Measurements from ENCODE around the gene SAA4. TPM values are rescaled to one million over a fixed set of nuclear protein-coding genes. Genes with fewer than 3 reads are reported as not detected.

The SAA4 gene
- total RNA-seq, 1 experiment from 2014 or later = 0.50 TPM

GRCh38 chr11:18225913-18226312 is 10.7 kb downstream of the SAA4 start (continued):
- no peak for TF ChIP-seq RELA (CRISPR knock-in tag; IDR thresholded peaks at IDR 0.05; ENCODE audit: borderline replicate concordance)
- TF ChIP-seq, protein P1, sequence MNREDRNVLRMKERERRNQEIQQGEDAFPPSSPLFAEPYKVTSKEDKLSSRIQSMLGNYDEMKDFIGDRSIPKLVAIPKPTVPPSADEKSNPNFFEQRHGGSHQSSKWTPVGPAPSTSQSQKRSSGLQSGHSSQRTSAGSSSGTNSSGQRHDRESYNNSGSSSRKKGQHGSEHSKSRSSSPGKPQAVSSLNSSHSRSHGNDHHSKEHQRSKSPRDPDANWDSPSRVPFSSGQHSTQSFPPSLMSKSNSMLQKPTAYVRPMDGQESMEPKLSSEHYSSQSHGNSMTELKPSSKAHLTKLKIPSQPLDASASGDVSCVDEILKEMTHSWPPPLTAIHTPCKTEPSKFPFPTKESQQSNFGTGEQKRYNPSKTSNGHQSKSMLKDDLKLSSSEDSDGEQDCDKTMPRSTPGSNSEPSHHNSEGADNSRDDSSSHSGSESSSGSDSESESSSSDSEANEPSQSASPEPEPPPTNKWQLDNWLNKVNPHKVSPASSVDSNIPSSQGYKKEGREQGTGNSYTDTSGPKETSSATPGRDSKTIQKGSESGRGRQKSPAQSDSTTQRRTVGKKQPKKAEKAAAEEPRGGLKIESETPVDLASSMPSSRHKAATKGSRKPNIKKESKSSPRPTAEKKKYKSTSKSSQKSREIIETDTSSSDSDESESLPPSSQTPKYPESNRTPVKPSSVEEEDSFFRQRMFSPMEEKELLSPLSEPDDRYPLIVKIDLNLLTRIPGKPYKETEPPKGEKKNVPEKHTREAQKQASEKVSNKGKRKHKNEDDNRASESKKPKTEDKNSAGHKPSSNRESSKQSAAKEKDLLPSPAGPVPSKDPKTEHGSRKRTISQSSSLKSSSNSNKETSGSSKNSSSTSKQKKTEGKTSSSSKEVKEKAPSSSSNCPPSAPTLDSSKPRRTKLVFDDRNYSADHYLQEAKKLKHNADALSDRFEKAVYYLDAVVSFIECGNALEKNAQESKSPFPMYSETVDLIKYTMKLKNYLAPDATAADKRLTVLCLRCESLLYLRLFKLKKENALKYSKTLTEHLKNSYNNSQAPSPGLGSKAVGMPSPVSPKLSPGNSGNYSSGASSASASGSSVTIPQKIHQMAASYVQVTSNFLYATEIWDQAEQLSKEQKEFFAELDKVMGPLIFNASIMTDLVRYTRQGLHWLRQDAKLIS (CRISPR knock-in tag; IDR thresholded peaks at IDR 0.05; ENCODE audit: borderline replicate concordance) = no peak
- no peak for TF ChIP-seq NR3C1 (CRISPR knock-in tag; conservative IDR thresholded peaks at IDR 0.05; ENCODE audit: low read depth)
- no peak for TF ChIP-seq ZBTB21 (CRISPR knock-in tag; IDR thresholded peaks at IDR 0.05; ENCODE audit: borderline replicate concordance)
- TF ChIP-seq ZNF219 (CRISPR knock-in tag; IDR thresholded peaks at IDR 0.05; ENCODE audit: borderline replicate concordance) = no peak
- TF ChIP-seq ERG (CRISPR knock-in tag; IDR thresholded peaks at IDR 0.05) = no peak
- no peak for TF ChIP-seq ZNF121 (CRISPR knock-in tag; IDR thresholded peaks at IDR 0.05)
- TF ChIP-seq NFYB (CRISPR knock-in tag; conservative IDR thresholded peaks at IDR 0.05; ENCODE audit: low read depth) = no peak
- no peak for TF ChIP-seq MYBL2 (CRISPR knock-in tag; IDR thresholded peaks at IDR 0.05)
- no peak for TF ChIP-seq GABPB1 (CRISPR knock-in tag; IDR thresholded peaks at IDR 0.05)
- TF ChIP-seq, protein P2, sequence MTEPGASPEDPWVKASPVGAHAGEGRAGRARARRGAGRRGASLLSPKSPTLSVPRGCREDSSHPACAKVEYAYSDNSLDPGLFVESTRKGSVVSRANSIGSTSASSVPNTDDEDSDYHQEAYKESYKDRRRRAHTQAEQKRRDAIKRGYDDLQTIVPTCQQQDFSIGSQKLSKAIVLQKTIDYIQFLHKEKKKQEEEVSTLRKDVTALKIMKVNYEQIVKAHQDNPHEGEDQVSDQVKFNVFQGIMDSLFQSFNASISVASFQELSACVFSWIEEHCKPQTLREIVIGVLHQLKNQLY (CRISPR knock-in tag; IDR thresholded peaks at IDR 0.05) = no peak

DNA sequence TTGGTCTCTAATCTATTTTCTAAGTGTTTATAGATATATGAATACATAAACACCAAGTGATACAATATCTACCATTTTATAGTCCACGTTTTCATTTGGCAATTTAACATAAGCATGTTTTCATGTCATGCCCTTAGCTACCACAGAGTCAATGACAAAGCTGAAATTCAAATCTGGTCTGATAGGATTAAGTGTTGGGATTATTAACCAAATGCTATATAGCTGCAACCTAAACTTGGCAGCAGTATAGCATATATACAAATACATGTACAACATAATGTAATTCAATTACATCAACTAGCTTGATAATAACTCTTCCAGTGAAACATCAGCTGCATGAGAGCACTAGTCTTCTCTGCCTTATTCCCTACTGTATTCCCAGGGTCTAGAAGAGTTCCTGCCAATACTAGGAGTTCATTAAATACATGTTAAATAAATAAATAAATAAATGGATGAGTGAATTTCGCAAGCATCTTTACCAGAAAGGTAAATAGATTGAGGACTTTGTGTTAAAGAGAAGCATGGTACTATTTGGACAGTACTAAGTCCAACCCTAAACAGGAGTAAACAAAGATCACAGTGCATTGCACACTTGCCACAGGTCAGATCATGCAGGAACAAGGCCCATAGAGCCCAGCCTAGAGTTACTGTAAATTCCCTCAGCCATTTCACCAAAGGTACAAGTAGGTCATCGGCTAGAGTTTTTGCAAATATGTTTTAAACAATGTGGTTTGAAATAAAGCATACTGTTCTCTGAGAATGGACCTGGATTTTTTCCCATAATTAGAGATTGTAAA is 12.8 kb downstream of the SAA4 start:
- Mint-ChIP-seq H3K27ac (no peak overlapping the region), H3K4me1 (no peaks in the 10 kb centered on the region), H3K27me3 (ENCODE audit: low read depth) (peaks cover 4% of the 10 kb centered on the region; the same call in 1 of the 2 replicates), H3K36me3 (no peaks in the 10 kb centered on the region), H3K9me3 (peaks cover 6% of the 10 kb centered on the region), H3K4me3 (no peak overlapping the region)
- DNase-seq (ENCODE audit: low spot score) (no peak), ATAC-seq (no peak)
- TF ChIP-seq SMAD3 (CRISPR knock-in tag; IDR thresholded peaks at IDR 0.05; ENCODE audit: borderline replicate concordance) = no peak
- no peak for TF ChIP-seq RORB (CRISPR knock-in tag; IDR thresholded peaks at IDR 0.05)
- TF ChIP-seq GABPB1 (CRISPR knock-in tag; IDR thresholded peaks at IDR 0.05) = peak; percentile 76
- no peak for TF ChIP-seq NR2C2 (CRISPR knock-in tag; IDR thresholded peaks at IDR 0.05)
- TF ChIP-seq, protein P3, sequence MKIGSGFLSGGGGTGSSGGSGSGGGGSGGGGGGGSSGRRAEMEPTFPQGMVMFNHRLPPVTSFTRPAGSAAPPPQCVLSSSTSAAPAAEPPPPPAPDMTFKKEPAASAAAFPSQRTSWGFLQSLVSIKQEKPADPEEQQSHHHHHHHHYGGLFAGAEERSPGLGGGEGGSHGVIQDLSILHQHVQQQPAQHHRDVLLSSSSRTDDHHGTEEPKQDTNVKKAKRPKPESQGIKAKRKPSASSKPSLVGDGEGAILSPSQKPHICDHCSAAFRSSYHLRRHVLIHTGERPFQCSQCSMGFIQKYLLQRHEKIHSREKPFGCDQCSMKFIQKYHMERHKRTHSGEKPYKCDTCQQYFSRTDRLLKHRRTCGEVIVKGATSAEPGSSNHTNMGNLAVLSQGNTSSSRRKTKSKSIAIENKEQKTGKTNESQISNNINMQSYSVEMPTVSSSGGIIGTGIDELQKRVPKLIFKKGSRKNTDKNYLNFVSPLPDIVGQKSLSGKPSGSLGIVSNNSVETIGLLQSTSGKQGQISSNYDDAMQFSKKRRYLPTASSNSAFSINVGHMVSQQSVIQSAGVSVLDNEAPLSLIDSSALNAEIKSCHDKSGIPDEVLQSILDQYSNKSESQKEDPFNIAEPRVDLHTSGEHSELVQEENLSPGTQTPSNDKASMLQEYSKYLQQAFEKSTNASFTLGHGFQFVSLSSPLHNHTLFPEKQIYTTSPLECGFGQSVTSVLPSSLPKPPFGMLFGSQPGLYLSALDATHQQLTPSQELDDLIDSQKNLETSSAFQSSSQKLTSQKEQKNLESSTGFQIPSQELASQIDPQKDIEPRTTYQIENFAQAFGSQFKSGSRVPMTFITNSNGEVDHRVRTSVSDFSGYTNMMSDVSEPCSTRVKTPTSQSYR (CRISPR knock-in tag; IDR thresholded peaks at IDR 0.05) = no peak
- POLR2A ChIA-PET = no interaction called here
- CTCF ChIA-PET = interaction anchor here (1.6 to 2.3 kb wide), 3 partner anchors 20 to 108 kb away, joined by 3 to 9 read pairs (median 9); no protein-coding TSS in a partner anchor
